ENCODE data around the gene TNXB. TPM values are rescaled to one million over a fixed set of nuclear protein-coding genes. Genes with fewer than 3 reads are reported as not detected.
"Not testable (repeated sequence)": the region's sequence is repeated elsewhere in the genome, so short reads cannot be mapped to it uniquely, and the experiment has no call there.

Gene TNXB
- total RNA-seq, 1 experiment from 2014 or later: 1.4 TPM

- DNase-seq (ENCODE audit: low read depth): peak; percentile 77
- in situ Hi-C loops (cut with HindIII; ENCODE audit: low pct_unique_long_range_greater_than_20kb, low sequenced_read_pairs): no loop called here
Observed at GRCh38 chr6:32118782-32119628, 9.9 kb upstream of the TNXB start.

GRCh38 chr6:32117461-32117860 lies 8.3 kb upstream of the TNXB start:
- no peak for DNase-seq (ENCODE audit: low read depth)
- in situ Hi-C loops (cut with HindIII; ENCODE audit: low pct_unique_long_range_greater_than_20kb, low sequenced_read_pairs): no loop called here

- in situ Hi-C loops (cut with HindIII; ENCODE audit: low pct_unique_long_range_greater_than_20kb, low sequenced_read_pairs): no loop called here
- no peak for DNase-seq (ENCODE audit: low read depth)
Observed at GRCh38 chr6:32116674-32117073, 7.5 kb upstream of the TNXB start.

- DNase-seq (ENCODE audit: low read depth): no peak
- in situ Hi-C loops (cut with HindIII; ENCODE audit: low pct_unique_long_range_greater_than_20kb, low sequenced_read_pairs): no loop called here
Observed at GRCh38 chr6:32115623-32116022, 6.5 kb upstream of the TNXB start.

GRCh38 chr6:32114796-32115195 lies 5.7 kb upstream of the TNXB start:
- in situ Hi-C loops (cut with HindIII; ENCODE audit: low pct_unique_long_range_greater_than_20kb, low sequenced_read_pairs): no loop called here
- no peak for DNase-seq (ENCODE audit: low read depth)

GRCh38 chr6:32113386-32114352 lies 4.5 kb upstream of the TNXB start:
- in situ Hi-C loops (cut with HindIII; ENCODE audit: low pct_unique_long_range_greater_than_20kb, low sequenced_read_pairs): no loop called here
- peak; percentile 73 for DNase-seq (ENCODE audit: low read depth)

- in situ Hi-C loops (cut with HindIII; ENCODE audit: low pct_unique_long_range_greater_than_20kb, low sequenced_read_pairs): no loop called here
- no peak for DNase-seq (ENCODE audit: low read depth)
Observed at GRCh38 chr6:32112431-32112980, 3.4 kb upstream of the TNXB start.

- in situ Hi-C loops (cut with HindIII; ENCODE audit: low pct_unique_long_range_greater_than_20kb, low sequenced_read_pairs): no loop called here
- no peak for DNase-seq (ENCODE audit: low read depth)
Observed at GRCh38 chr6:32111424-32112066, 2.4 kb upstream of the TNXB start.

GRCh38 chr6:32110632-32111031 lies 1.5 kb upstream of the TNXB start:
- in situ Hi-C loops (cut with HindIII; ENCODE audit: low pct_unique_long_range_greater_than_20kb, low sequenced_read_pairs): no loop called here

GRCh38 chr6:32109765-32110160 lies 625 bp upstream of the TNXB start:
- in situ Hi-C loops (cut with HindIII; ENCODE audit: low pct_unique_long_range_greater_than_20kb, low sequenced_read_pairs): no loop called here
- DNase-seq (ENCODE audit: low read depth): no peak

More at GRCh38 chr6:32110632-32111031, 1.5 kb upstream of the TNXB start:
- no peak for DNase-seq (ENCODE audit: low read depth)

GRCh38 chr6:32108727-32109113 lies 418 bp downstream of the TNXB start:
- no peak for DNase-seq (ENCODE audit: low read depth)
- in situ Hi-C loops (cut with HindIII; ENCODE audit: low pct_unique_long_range_greater_than_20kb, low sequenced_read_pairs): no loop called here

- in situ Hi-C loops (cut with HindIII; ENCODE audit: low pct_unique_long_range_greater_than_20kb, low sequenced_read_pairs): no loop called here
- no peak for DNase-seq (ENCODE audit: low read depth)
Observed at GRCh38 chr6:32108094-32108627, 977 bp downstream of the TNXB start.

- in situ Hi-C loops (cut with HindIII; ENCODE audit: low pct_unique_long_range_greater_than_20kb, low sequenced_read_pairs): no loop called here
- DNase-seq (ENCODE audit: low read depth): no peak
Observed at GRCh38 chr6:32107406-32107805, 1.7 kb downstream of the TNXB start.

- DNase-seq (ENCODE audit: low read depth): no peak
Observed at GRCh38 chr6:32105433-32105832, 3.7 kb downstream of the TNXB start.

GRCh38 chr6:32102255-32102654 lies 6.9 kb downstream of the TNXB start:
- no peak for DNase-seq (ENCODE audit: low read depth)
- in situ Hi-C loops (cut with HindIII; ENCODE audit: low pct_unique_long_range_greater_than_20kb, low sequenced_read_pairs): no loop called here

More at GRCh38 chr6:32105433-32105832, 3.7 kb downstream of the TNXB start:
- in situ Hi-C loops (cut with HindIII; ENCODE audit: low pct_unique_long_range_greater_than_20kb, low sequenced_read_pairs): no loop called here

- DNase-seq (ENCODE audit: low read depth); in situ Hi-C loops (cut with HindIII; ENCODE audit: low pct_unique_long_range_greater_than_20kb, low sequenced_read_pairs): not testable (repeated sequence)
Observed at GRCh38 chr6:32100251-32100650, 8.9 kb downstream of the TNXB start.

- in situ Hi-C loops (cut with HindIII; ENCODE audit: low pct_unique_long_range_greater_than_20kb, low sequenced_read_pairs): no loop called here
- no peak for DNase-seq (ENCODE audit: low read depth)
Observed at GRCh38 chr6:32097364-32097763, 11.8 kb downstream of the TNXB start.

Measured in Caki2 (cell line).